Fibroblast of skin of left biceps (primary cell): ENCODE data around the gene HOXD12.

Experiments
- DNase-seq, 2 experiments: peaks; one replicate each; pipeline ENCODE4 v3.0.0-alpha.2; 2013; ENCODE audit warnings: low read depth in 2 of 2

The HOXD12 gene, protein sequence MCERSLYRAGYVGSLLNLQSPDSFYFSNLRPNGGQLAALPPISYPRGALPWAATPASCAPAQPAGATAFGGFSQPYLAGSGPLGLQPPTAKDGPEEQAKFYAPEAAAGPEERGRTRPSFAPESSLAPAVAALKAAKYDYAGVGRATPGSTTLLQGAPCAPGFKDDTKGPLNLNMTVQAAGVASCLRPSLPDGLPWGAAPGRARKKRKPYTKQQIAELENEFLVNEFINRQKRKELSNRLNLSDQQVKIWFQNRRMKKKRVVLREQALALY

DNA sequence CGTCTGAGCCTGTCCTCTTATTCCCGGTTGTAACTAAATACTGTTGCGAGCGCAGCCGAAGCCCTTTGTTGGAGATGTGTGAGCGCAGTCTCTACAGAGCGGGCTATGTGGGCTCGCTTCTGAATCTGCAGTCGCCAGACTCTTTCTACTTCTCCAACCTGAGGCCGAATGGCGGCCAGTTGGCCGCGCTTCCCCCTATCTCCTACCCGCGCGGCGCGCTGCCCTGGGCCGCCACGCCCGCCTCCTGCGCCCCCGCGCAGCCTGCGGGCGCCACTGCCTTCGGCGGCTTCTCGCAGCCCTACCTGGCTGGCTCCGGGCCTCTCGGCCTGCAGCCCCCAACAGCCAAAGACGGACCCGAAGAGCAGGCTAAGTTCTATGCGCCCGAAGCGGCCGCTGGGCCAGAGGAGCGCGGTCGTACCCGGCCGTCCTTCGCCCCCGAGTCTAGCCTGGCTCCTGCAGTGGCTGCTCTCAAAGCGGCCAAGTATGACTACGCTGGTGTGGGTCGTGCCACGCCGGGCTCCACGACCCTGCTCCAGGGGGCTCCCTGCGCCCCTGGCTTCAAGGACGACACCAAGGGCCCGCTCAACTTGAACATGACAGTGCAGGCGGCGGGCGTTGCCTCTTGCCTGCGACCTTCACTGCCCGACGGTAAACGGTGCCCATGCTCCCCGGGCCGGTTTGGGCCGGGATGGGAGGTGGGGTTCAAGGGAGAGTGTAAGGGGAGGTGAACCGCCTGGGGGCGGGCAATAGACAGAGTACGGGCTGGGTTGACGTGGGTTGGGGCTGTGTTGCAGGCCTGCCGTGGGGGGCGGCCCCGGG, at the start of gene HOXD12:
HOXD12 (plus strand) TSS at position 68 of the 819 bp plus-strand sequence; CDS start at position 75, 7 bp downstream.
- DNase-seq = no peak

DNA sequence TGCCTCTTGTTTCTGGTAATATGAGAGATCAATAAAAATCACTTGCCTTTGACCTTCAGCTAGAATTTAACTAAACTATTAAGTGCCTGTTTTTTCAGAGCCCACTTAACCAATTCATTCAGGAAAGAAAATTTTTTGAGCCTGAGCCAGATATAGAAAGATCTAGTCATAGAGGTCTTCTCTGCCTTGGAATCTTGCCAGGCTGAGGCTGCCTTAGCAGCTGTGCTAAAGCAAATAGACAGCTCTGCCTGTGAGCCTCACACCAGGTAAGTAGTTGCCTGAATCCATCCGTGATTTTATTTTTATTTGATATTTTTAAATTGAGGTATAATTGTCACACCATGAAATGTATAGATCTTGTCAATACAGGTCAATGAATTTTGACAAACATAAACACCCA, 43.2 kb upstream of the HOXD12 start:
- no peak for DNase-seq

DNA sequence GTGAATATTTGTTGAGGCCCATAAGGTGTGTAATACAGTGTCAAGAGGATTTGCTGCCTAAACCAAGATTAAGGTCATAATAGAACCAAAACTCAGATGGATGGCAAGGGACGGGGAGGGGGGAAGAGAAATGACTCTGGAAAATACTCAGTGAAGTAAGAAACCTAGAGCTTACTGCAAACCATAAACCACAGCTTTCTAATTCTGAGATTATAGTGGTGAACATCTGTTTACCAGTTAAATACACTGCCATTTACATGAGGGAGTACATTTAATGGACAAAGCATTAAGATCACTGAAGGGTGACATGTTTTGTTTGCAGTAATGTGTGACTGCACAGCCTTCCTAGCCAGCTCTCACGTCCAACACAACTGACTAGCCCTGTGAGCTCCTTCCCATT, 35.6 kb upstream of the HOXD12 start:
- no peak for DNase-seq

DNA sequence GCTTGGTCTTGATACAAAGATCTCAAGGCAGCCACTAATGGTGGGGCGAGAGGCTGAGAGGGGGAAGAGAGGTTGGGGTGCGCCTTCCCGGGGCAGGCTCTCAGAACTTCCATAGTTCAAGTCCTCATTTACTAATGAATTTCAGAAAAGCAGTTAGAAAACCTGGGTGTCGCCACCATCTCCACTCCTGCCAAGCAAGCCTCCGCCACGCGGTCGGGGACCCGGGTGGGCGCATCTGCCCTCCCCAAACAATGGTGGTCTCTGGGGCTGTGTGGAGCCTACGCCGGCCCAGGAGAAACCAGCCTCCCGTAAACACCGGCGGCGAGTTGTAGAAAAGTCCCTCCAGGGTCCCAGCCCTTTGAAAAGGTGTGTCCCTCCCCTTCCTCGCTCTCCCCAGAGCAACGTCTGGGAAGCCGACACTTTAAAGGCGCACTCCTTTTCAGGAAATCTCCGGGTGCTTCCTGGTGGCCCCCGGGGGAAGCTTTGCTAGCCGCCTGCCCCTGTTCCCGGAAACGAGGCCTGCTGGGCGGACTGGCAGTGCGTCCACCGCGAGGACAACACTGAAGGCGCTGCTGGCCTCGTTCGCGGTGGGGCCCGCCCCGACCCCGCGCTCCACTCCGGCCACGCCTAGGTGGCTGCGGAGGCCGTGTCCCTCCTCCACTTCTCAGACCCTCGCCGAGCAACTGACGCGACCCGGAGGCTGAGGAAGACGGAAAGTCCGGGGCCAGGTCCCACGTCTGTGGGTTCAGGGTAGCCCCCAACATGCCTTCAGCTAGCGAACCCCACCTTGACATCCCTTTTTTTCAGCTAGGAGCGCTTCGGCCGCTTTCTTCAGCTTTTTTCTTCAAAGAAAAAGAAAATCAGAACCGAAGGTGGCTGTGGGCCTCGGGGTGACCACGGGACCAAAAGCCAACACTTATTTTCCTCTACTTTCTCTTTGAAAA, 32.7 kb upstream of the HOXD12 start:
- DNase-seq = no peak

DNA sequence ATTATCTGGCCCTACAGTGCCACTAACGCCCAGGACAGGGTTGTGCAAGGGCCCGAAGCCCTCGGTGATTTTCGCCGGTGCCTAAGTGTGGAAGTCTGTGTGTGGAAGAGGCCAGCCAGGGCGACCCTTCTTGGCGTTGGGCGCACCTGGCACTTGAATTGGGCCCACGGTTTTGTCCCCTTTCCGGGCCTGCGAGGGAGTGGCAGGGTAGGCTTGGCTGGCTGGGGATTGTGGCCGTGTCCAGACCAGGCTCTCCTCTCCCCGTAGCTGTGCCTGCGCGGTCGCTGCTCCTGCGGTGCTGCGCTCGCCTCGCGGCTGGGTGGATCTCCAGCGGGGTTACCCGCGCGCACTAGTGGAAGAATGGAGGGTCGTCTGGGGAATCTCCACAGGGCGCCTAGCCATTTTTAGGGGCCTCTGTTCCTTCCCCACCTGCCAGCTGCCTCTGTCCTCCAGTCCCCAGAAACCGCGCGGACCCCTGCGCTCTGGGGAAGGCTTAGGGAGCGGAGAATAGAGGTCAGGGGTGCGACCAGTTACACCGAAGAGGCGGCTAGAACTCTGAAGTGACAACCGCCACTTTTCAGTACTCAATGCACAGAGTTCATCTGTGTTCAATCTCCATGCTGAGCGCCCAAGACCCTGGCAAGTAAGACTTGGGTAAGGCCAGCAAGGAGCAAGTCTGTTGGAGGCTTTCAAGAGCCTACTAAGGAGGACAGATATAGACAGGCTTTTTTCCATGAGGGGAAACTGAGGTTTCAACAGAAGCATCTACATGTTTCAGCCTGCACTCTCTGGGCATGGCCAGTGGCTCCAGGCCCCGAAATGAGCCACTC, 31.8 kb upstream of the HOXD12 start:
- no peak for DNase-seq

DNA sequence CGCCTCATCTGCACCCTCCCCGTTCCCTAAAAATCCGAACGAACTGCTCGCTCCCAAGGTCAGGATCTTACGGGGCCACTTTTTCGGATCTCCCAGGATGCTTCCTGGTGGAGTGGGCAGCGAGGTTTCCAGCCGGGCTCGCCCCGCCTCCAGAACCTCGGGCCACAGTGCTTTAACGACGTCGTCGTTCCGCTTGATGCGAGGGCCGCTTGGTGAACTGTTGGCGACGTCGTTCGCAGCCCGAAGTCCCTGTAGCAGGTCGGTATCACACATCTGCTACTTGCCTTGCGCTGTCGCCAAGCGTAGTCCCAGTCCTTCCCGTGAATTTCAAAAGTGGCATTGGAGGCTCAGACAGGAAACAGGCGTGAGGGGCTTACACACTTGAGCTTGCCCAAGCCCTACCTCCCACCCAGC, 31.2 kb upstream of the HOXD12 start:
- DNase-seq = no peak

DNA sequence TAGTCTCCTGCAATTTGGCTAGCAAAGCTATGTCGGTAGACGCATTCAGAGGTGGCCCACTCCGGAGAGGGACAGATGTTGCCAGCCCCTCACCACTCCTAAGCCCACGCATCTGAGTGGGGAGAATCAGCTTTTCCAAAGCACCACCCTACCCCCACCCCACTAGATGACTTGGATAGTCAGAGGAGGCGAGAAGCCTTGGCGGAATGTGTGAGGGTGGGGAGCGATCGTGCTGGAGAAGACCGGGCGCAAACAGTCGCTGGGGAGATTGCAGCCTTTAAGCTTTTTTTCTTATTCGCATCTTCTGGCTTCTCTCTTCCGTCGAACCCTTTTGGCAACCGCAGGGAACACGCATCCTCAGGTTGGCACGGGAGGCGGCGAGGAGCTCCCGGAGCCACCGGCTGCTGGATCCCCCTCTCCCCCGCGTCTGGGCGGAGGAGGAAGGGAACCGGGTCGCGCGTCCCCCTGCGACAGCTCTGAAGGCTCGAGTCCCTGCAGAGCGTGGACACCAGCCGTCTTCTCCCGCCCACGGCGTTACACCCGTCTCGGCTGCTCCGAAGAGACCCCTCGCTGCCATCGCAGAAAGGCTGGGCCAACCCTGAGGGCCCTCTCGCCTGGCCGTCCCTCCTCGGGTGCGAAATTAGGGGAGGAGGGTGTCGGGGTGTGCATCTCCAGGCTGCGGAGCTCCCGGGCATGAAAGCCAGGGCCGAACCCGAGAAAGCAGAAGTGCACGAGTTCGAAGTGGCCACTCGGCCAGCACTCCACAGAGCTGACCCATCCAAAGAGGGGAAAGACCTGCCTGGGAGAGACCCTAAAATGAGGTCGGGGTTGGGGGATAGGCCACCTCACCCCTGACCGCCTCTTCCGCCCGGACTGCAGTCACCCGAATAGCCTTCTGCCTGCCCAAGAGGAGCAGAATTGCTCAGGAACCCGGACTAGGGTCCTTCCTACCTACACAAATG, 28.0 kb upstream of the HOXD12 start:
- no peak for DNase-seq

DNA sequence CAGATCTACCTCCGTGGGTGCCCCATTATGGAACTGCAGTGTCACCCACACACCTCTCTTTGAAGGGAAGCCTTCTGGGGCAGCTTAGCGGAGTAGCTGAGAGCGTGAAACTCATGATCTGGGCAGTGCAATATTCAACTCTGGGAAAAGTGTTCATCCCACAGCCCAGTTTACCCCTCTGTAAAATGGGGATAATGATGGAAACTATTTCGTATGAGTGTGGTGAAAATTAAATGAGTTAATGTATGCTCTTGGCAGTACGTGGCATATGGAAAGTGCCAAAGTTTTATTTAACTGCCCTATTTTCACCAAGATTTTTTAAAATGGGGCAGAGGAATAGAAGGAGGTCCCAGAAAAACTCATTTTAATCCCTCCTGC, 27.3 kb upstream of the HOXD12 start:
- DNase-seq = no peak

DNA sequence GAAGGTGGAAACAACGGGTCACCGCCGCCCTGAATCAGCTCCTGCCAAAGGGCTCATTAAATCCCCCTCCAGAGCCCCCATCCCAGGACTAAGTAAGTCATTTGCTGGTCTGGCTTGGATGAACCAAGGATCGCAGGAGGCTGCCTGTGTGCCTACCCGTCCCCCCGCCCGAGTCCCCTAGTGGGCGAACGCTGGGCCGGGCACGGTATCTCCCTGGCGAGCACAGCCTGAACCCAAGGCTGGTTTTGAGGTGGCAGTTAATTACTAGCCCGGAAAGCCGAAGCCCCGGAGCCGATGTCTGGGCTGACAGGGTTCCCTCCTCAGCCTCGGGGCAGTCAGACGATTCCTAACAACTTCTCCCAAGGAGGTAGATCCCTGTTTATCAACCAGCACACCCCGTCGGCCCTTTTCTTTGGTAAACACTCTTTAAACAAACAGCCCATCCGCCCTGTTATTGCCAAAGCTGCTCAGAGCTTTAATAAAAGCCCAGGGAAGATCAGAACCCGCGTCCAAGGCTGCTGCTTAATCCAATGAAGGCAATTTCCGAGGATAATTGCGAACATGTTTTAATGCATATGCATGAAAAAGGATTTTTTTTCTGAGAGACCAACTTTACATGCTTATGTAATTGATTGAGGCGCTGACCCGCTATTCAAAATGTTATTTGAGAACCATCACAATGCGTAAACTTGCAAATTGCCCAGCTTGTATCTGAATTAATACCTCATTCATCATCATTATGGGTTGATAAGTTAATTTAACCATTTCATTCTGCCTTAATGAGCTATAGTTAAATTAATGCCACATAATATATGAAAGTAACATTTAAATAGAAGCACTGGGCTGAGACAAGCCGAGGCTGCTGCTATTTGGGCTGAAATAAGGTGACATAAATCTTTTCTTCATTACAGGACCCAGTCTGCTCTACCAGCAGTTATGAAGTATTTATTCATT, 26.4 kb upstream of the HOXD12 start:
- DNase-seq = no peak

DNA sequence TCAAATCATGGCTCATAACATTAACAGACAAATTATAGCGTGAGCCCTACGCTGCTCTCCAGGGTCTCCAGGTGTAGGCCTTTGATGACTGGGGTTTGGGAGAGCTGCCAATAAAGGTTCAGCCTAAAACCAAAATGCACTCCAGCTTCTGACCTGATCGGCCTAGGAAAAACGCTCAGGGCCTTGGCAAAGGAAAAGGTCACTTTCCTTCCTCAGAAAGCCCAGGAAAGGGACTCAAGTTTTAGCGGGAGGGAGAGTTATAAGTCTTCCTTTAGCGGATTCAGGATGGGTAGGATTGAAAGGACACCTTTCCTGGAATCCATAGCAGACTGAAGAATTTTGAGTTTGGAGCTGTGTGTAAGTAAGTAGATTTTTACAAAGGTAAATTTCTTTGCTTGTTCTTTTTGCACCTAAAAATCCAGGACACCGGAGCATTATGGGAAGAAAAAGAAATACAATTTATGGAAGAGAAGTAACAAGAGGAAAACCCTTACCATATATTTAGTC, 24.6 kb upstream of the HOXD12 start:
- DNase-seq = no peak

DNA sequence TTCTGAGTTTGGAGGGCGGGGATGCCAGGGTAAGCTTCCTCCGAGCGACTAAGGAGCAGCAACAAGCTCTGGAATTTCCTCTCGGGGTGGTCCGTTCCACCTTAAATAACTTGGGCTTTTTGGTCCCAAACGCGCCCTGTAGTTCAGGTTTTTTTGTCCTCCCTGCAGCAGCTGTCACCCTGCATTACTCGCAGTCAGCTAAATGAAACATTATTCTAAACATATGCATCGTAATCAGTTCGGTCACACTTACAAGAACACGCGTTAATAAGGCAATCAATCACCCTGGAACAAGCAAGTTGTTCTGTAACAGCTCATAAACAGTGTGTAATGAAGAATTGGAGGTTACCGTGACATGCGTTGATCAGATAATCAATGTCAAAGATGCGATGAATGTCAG, 24.1 kb upstream of the HOXD12 start:
- DNase-seq = no peak

DNA sequence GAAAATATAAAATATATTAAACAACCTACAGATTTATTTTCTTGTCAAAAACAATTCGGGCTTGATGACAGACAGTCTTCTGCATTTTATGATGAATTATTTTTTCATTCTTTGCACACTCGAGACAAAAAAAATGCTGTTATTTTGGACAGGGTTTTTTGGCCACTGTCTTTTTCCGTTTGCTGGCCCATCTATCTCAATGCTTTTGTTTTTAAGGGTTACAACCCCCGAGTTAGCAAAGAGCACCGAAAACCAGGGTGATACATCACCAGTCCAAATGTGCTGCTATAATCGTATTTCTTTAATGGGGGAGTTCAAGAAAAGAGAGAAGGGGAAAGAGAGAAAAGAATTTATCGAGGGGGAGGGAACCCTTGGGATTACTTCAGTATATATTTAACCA, 23.5 kb upstream of the HOXD12 start:
- no peak for DNase-seq

DNA sequence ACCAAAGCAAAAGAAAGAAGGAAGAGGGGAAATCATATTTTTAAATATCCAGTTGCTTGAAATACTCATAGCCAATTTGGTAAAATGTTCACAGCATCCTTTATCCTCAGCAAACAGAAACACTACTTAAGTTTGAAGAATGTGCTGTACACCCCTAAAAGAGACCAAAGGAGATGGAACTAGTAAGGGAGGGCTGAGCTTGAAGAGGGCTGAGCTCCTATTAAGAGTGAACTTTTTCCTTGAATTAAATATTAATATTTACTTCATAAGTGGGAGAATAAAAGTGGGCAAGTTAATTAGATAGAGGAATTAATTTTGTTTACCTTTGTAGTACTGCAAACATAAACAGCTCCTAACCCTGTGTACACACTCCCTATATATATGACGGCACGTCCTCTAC, 22.8 kb upstream of the HOXD12 start:
- DNase-seq = no peak

DNA sequence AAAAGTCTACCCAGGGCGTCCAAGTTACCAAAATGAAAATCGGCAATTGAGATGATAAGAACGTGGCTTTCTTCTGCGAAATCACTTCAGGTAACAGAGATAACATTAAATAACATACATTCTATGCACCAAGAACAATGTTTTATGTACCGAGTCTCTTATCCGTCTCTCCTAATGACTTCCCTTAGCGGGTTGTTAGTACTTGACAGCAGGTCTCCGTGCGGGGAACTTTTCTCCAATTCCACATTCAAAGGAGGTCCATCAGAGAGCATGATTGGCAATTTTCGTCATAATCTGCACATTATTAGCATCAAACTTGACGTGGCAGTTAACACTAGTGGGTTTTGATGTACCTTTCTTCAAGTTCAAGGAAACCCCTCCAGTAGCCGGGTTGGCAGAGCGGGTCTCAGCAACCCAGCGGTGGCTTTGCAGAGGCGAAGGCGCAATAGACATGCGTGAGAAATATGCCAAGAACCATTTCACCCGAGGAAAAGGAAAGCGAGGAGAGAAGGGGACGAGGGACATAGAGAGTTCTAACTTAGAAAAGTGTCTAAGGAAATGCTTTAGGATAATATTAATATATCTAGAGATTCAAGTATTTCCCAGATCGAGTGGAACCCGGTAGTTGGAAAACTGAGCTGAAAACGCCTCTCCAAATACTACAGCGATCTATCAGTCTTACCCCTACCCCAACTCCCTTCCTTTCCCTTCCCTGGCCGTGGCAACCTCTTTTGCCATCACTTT, 20.9 kb upstream of the HOXD12 start:
- DNase-seq = no peak

DNA sequence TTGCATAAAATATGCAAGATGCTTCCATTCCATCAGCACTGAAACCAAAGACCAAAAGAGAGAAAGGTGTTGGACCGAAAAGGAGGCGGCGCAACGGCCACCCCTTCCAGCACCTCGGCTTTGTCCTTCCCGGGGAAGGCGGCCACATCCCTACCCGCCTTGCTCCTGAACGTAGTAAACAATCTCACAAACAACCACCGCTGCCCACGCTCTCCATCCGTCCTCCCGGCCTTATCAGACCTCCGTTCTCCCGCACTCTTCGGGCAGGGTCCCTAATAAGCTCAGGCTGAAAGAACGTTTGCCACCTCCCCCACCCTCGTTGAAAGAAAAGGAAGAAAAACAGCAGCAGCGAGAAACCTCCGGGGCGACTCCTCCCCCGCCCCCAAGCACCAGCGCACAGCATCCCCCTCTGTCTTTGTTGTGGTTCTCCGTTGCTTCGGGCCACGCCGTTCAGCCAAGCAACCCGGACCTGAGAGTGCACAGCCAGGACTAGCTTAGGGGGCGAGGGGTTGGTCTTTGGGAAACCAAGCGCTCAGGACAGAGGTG, 20.2 kb upstream of the HOXD12 start:
- DNase-seq = no peak

DNA sequence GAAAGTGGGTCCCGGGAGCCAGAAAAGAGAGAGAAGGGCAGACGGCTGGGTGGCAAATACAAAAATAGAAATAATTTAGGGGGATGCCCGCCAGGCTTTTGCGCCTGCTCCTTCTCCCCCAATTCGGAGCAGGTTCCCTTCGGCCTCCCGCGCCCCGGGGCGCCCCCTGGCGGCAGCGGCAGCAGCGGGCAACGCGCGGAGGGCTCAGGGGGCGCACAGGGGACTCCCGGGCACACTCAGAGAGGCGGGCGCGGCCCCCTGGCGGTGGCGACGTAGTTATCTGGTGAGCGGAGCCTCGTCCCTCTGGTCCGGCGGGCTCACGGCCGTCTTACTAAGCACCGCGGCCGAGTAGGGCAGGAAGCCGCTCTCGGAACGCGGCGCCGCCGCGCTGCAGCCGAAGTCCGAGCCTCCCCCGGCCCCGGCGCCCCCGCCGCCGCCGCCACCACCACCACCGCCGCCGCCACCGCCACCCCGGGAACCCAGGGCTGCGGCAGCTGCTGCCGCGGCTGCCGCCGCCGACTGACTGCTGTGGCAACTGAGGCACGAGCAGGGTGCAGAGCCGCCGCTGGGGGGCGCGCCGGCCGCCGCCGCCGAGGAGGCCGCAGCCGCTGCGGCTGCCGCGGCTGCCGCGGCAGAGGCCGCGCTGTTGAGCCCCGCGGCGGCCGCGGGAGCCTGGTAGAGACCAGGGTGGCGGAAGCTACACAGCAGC, 19.6 kb upstream of the HOXD12 start:
- no peak for DNase-seq
